SK-N-SH (cell line): ENCODE results near the gene SEC11A. TPM values are rescaled to one million over a fixed set of nuclear protein-coding genes. Genes with fewer than 3 reads are reported as not detected.
A peak's percentile ranks its signal among the peaks of the same experiment; 100 is the strongest.
"Not testable (repeated sequence)": the region's sequence is repeated elsewhere in the genome, so short reads cannot be mapped to it uniquely, and the experiment has no call there.

Experiments
- CTCF ChIA-PET: fragments of 300-600, 350-600 bp; formaldehyde crosslinking; extraction: SDS; loops from one replicate; lab custom pipeline; 2021; lab: Yijun Ruan, JAX
- POLR2A ChIA-PET: fragments of 350-600 bp; sonication (Branson Sonifier 250); formaldehyde crosslinking; extraction: SDS; loops from one replicate; lab custom pipeline; 2020; ENCODE audit warnings: antibody characterized with exemption, inconsistent platforms; lab: Yijun Ruan, JAX
- DNase-seq: peaks from one replicate; pipeline ENCODE4 v3.0.0; 2012
- H2AFZ ChIP-seq: fragments of 200-600 bp; sonication (generic); 2 replicates; pipeline ENCODE4 v1.8.1; 2016; ENCODE audit warnings: antibody characterized with exemption, mild to moderate bottlenecking, low read depth
- H3F3A ChIP-seq: fragments of 200-600 bp; sonication (generic); replicated peaks from 2 replicates; pipeline ENCODE3; 2016; ENCODE audit warnings: antibody characterized with exemption, mild to moderate bottlenecking; ENCODE audit not compliant: insufficient read depth
- H3K27ac ChIP-seq, 2 experiments: fragments of 200-500 bp in 1 of 2; fragments of 200-600 bp in 1 of 2; sonication (Bioruptor generic) in 1 of 2; sonication (generic), shearing (Covaris generic) in 1 of 2; 2 replicates each; pipeline versions ENCODE4 v1.5.1 to v1.6.1; 2014 to 2016; ENCODE audit warnings: low read depth in 2 of 2, inconsistent platforms in 1 of 2, low read length in 1 of 2, mild to moderate bottlenecking in 1 of 2, mixed read lengths in 1 of 2
- H3K27me3 ChIP-seq: fragments of 200-600 bp; sonication (generic), shearing (Covaris generic); 2 replicates; pipeline ENCODE4 v1.6.1; 2016; ENCODE audit warnings: mixed run types; ENCODE audit not compliant: insufficient read depth
- H3K36me3 ChIP-seq, 2 experiments: fragments of 200-500 bp in 1 of 2; fragments of 200-600 bp in 1 of 2; sonication (Bioruptor generic) in 1 of 2; sonication (generic) in 1 of 2; replicated peaks in 1 of 2; 2 replicates each; pipeline versions ENCODE3 to v1.5.1; 2014 to 2016; ENCODE audit warnings: low read length in 1 of 2, mild to moderate bottlenecking in 1 of 2; ENCODE audit not compliant: insufficient read depth in 2 of 2, control insufficient read depth in 1 of 2
- H3K4me1 ChIP-seq, 2 experiments: fragments of 200-500 bp in 1 of 2; fragments of 200-600 bp in 1 of 2; sonication (Bioruptor generic) in 1 of 2; sonication (generic), shearing (Covaris generic) in 1 of 2; 2 replicates each; pipeline versions ENCODE4 v1.5.1 to v1.6.1; 2014 to 2016; ENCODE audit warnings: low read depth in 1 of 2, low read length in 1 of 2, mixed run types in 1 of 2; ENCODE audit not compliant: insufficient read depth in 2 of 2, control insufficient read depth in 1 of 2
- H3K4me2 ChIP-seq: fragments of 200-600 bp; sonication (generic), shearing (Covaris generic); 2 replicates; pipeline ENCODE4 v1.6.1; 2017; ENCODE audit warnings: mixed run types
- H3K4me3 ChIP-seq, 2 experiments: fragments of 200-500 bp in 1 of 2; fragments of 200-600 bp in 1 of 2; sonication (Bioruptor generic) in 1 of 2; sonication (generic), shearing (Covaris generic) in 1 of 2; 2 replicates each; pipeline versions ENCODE4 v1.5.1 to v1.8.1; 2014 to 2016; ENCODE audit warnings: low read depth in 2 of 2, inconsistent platforms in 1 of 2, low read length in 1 of 2, mild to moderate bottlenecking in 1 of 2, mixed read lengths in 1 of 2, moderate library complexity in 1 of 2
- H3K79me2 ChIP-seq: fragments of 200-600 bp; sonication (generic); 2 replicates; pipeline ENCODE4 v1.8.1; 2017; ENCODE audit warnings: mild to moderate bottlenecking; ENCODE audit not compliant: insufficient read depth
- H3K9ac ChIP-seq: fragments of 200-600 bp; sonication (generic); 2 replicates; pipeline ENCODE4 v1.6.1; 2017; ENCODE audit warnings: mixed run types
- H3K9me2 ChIP-seq: fragments of 200-600 bp; sonication (generic); 2 replicates; pipeline ENCODE4 v1.6.1; 2017; ENCODE audit warnings: mixed run types
- H3K9me3 ChIP-seq: fragments of 200-600 bp; sonication (generic); 2 replicates; pipeline ENCODE4 v1.6.1; 2017; ENCODE audit warnings: mixed run types, mild to moderate bottlenecking, moderate library complexity
- H4K20me1 ChIP-seq: fragments of 200-600 bp; sonication (generic); 2 replicates; pipeline ENCODE4 v1.6.1; 2017; ENCODE audit warnings: mild to moderate bottlenecking, mixed run types; ENCODE audit not compliant: insufficient read depth
- CHD2 ChIP-seq: fragments of 150-350 bp; IDR thresholded peaks from 2 replicates; pipeline ENCODE4 v1.6.1; 2018; ENCODE audit warnings: low read length; ENCODE audit not compliant: partially characterized antibody
- EZH2phosphoT487 ChIP-seq: fragments of 200-600 bp; sonication (generic); IDR thresholded peaks from 2 replicates; pipeline ENCODE4 v1.6.1; 2017; ENCODE audit warnings: low read depth, mixed run types, mild to moderate bottlenecking, antibody characterized with exemption, moderate library complexity, borderline replicate concordance
- FOXJ3 ChIP-seq: sonication (generic); formaldehyde crosslinking; IDR thresholded peaks from 2 replicates; pipeline ENCODE4 v1.5.1; 2020; ENCODE audit warnings: mild to moderate bottlenecking, missing genetic modification reagents
- FOXM1 ChIP-seq: IDR thresholded peaks from 2 replicates; pipeline ENCODE4 v1.4.0; 2012; ENCODE audit warnings: low read depth, mild to moderate bottlenecking
- GABPA ChIP-seq: IDR thresholded peaks from 2 replicates; pipeline ENCODE4 v1.4.0; 2012; ENCODE audit warnings: low read depth, mild to moderate bottlenecking
- JUND ChIP-seq: IDR thresholded peaks from 2 replicates; pipeline ENCODE4 v1.4.0; 2012
- NFIC ChIP-seq: IDR thresholded peaks from 2 replicates; pipeline ENCODE4 v1.4.0; 2012; ENCODE audit warnings: borderline replicate concordance
- RAD21 ChIP-seq: IDR thresholded peaks from 2 replicates; pipeline ENCODE4 v1.6.1; 2012; ENCODE audit warnings: mild to moderate bottlenecking, low read length
- RCOR1 ChIP-seq: fragments of 150-350 bp; IDR thresholded peaks from 2 replicates; pipeline ENCODE4 v1.6.1; 2017; ENCODE audit warnings: antibody characterized with exemption, low read length
- SIN3A ChIP-seq: IDR thresholded peaks from 2 replicates; pipeline ENCODE4 v1.6.1; 2012; ENCODE audit warnings: low read depth, mild to moderate bottlenecking, low read length, moderate library complexity, borderline replicate concordance
- TAF1 ChIP-seq: IDR thresholded peaks from 2 replicates; pipeline ENCODE4 v1.6.1; 2012; ENCODE audit warnings: low read depth, mild to moderate bottlenecking, low read length, moderate library complexity, borderline replicate concordance
- YY1 ChIP-seq: IDR thresholded peaks from 2 replicates; pipeline ENCODE4 v1.4.0; 2012; ENCODE audit warnings: low read depth, mild to moderate bottlenecking
- WGBS: methylation state at CpG from one replicate; pipeline ENCODE4 v1.1.6; 2017; ENCODE audit warnings: low lambda C conversion rate; 5-methylcytosine and 5-hydroxymethylcytosine counted together
- polyA plus RNA-seq, 3 experiments: library from polyadenylated mRNA; depleted of rRNA; stranded (reverse); fragments of >200 nt; gene quantifications; 2 replicates each; pipeline ENCODE4 v1.2.3, GENCODE V29; 2012
- TF ChIP-seq, protein P1 (sequence below): fragments of 150-350 bp; IDR thresholded peaks from 2 replicates; pipeline ENCODE4 v1.6.1; 2017; ENCODE audit warnings: antibody characterized with exemption, low read length, low read depth, borderline replicate concordance
- TF ChIP-seq, protein P2 (sequence below): fragments of 200-600 bp; sonication (generic); IDR thresholded peaks from 2 replicates; pipeline ENCODE4 v1.6.1; 2017; ENCODE audit warnings: antibody characterized with exemption, mild to moderate bottlenecking, moderate library complexity

SEC11A gene
- polyA plus RNA-seq, 1 of the 3 experiments (the other 2 are of a cell fraction): 107 TPM

DNA sequence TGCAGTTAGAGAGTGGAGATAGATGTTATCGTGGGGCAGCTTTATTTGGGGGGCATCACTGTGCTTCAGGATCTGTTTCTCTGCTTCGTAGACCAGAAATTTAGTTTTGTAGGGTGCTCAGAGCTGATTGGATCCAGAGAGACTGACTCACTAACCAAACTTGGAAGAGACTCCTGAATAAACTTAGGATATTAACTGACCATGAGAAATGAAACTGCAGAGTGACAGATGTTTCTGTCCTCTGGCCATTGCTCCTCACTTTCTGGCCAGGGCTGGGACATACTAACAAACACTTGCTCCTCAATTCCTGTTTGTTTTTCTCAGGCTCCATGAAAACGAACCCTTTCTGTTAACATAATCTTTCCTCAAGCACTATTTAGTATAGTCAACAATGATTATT, 36.8 kb upstream of the SEC11A start:
- no peaks in the 10 kb centered on the region for H3K9me2 ChIP-seq
- H3K4me2 ChIP-seq: peak overlapping the region; percentile 43; the same call in 1 of the 2 replicates
- H3K27me3 ChIP-seq: no peaks in the 10 kb centered on the region
- peak overlapping the region in 1 of 2 experiments; percentile 53; a peak in 2 of 4 replicates for H3K27ac ChIP-seq
- ChIA-PET CTCF (interaction anchor here (0.6 to 1.3 kb wide), 5 partner anchors 11 to 175 kb away, joined by 3 to 5 read pairs (median 3); partner anchors contain the start of gene WDR73), POLR2A (no interaction called here)
- peaks cover 7 to 15% of the 10 kb centered on the region in 2 experiments; a peak in 3 of 4 replicates for H3K4me1 ChIP-seq
- no peak for DNase-seq
- no peak overlapping the region for H3K9ac ChIP-seq
- peaks cover 83% of the 10 kb centered on the region for H4K20me1 ChIP-seq
- 59% methylated on average over 3 of the region's 3 CpGs for WGBS
- no peak overlapping the region for H2AFZ ChIP-seq
- TF ChIP-seq TAF1: no peak
- TF ChIP-seq FOXM1: no peak
- H3K36me3 ChIP-seq: peaks cover 0 to 3% of the 10 kb centered on the region in 2 experiments
- H3K4me3 ChIP-seq: peak overlapping the region in 1 of 2 experiments; percentile 11; a peak in 1 of 4 replicates
- H3K79me2 ChIP-seq: peaks cover 89% of the 10 kb centered on the region
- H3F3A ChIP-seq: peaks cover 15% of the 10 kb centered on the region
- no peaks in the 10 kb centered on the region for H3K9me3 ChIP-seq

DNA sequence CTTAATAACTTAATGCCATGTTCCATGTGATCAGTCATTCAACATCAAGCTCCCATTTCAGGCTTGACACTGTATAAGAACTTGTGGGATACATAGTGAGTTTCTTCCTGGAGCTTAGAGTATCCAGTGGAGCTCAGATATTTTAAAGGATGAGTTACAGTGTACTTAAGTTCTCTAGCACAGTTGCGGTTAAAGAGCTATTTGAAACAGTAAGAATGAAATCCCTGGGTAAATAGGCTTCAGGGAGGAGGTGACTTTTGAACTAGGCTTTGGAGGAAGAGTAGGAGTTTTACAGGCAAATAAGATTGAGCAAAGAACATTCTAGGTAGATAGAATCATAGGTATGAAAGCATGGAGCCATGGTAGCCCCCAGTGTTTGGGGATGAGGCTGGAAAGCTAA, 36.3 kb upstream of the SEC11A start:
- CTCF ChIA-PET: interaction anchor here (0.6 to 1.3 kb wide), 5 partner anchors 12 to 176 kb away, joined by 3 to 5 read pairs (median 3); partner anchors contain the start of gene WDR73
- H3K27ac ChIP-seq: peak overlapping the region in 1 of 2 experiments; percentile 53; a peak in 3 of 4 replicates
- peak overlapping the region in 1 of 2 experiments; percentile 11; a peak in 1 of 4 replicates for H3K4me3 ChIP-seq

DNA sequence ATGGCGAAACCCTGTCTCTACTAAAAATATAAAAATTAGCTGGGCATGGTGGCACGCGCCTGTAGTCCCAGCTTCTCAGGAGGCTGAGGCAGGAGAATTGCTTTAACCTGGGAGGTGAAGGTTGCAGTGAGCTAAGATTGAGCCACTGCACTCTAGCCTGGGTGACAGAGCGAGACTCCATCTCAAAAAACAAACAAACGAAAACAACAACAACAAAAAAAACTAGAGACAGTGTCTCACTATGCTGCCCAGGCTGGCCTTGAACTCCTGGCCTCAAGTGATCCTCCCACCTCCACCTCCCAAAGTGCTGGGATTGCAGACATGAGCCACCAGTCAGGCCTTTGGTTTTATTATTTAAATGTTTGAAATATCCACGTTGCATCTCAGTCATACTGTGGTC, 35.8 kb upstream of the SEC11A start:
- H3K9me2 ChIP-seq, H3K9me3 ChIP-seq, DNase-seq, H3K4me2 ChIP-seq, H3K9ac ChIP-seq, H2AFZ ChIP-seq, H3K27me3 ChIP-seq, H3K4me3 ChIP-seq, H3K36me3 ChIP-seq, POLR2A ChIA-PET: not testable (repeated sequence)
- Histone ChIP-seq H3K4me1 (peaks cover 7 to 21% of the 10 kb centered on the region in 2 experiments; a peak in 3 of 4 replicates), H3F3A (peaks cover 15% of the 10 kb centered on the region), H3K27ac (peak overlapping the region in 1 of 2 experiments; percentile 53; a peak in 2 of 4 replicates), H4K20me1 (peaks cover 74% of the 10 kb centered on the region), H3K79me2 (peaks cover 88% of the 10 kb centered on the region)
- CTCF ChIA-PET: interaction anchor here (0.6 to 1.3 kb wide), 3 partner anchors 55 to 176 kb away, joined by 3 to 5 read pairs (median 5); partner anchors contain the start of gene WDR73
- 91% methylated on average over 6 of the region's 6 CpGs for WGBS

More for the DNA sequence above, 36.3 kb upstream of the SEC11A start:
- no peaks in the 10 kb centered on the region for H3K27me3 ChIP-seq
- H2AFZ ChIP-seq: no peak overlapping the region
- peaks cover 15% of the 10 kb centered on the region for H3F3A ChIP-seq
- H3K9ac ChIP-seq: no peak overlapping the region
- POLR2A ChIA-PET: no interaction called here
- no peaks in the 10 kb centered on the region for H3K9me3 ChIP-seq
- H4K20me1 ChIP-seq: peaks cover 78% of the 10 kb centered on the region
- H3K4me1 ChIP-seq: peaks cover 7 to 19% of the 10 kb centered on the region in 2 experiments; a peak in 3 of 4 replicates
- peaks cover 88% of the 10 kb centered on the region for H3K79me2 ChIP-seq
- H3K36me3 ChIP-seq: peaks cover 0 to 3% of the 10 kb centered on the region in 2 experiments
- H3K9me2 ChIP-seq: no peaks in the 10 kb centered on the region
- peak overlapping the region; percentile 43; the same call in 1 of the 2 replicates for H3K4me2 ChIP-seq
- DNase-seq: no peak
- TF ChIP-seq, protein P1, sequence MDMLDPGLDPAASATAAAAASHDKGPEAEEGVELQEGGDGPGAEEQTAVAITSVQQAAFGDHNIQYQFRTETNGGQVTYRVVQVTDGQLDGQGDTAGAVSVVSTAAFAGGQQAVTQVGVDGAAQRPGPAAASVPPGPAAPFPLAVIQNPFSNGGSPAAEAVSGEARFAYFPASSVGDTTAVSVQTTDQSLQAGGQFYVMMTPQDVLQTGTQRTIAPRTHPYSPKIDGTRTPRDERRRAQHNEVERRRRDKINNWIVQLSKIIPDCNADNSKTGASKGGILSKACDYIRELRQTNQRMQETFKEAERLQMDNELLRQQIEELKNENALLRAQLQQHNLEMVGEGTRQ: no peak
- TF ChIP-seq, protein P2, sequence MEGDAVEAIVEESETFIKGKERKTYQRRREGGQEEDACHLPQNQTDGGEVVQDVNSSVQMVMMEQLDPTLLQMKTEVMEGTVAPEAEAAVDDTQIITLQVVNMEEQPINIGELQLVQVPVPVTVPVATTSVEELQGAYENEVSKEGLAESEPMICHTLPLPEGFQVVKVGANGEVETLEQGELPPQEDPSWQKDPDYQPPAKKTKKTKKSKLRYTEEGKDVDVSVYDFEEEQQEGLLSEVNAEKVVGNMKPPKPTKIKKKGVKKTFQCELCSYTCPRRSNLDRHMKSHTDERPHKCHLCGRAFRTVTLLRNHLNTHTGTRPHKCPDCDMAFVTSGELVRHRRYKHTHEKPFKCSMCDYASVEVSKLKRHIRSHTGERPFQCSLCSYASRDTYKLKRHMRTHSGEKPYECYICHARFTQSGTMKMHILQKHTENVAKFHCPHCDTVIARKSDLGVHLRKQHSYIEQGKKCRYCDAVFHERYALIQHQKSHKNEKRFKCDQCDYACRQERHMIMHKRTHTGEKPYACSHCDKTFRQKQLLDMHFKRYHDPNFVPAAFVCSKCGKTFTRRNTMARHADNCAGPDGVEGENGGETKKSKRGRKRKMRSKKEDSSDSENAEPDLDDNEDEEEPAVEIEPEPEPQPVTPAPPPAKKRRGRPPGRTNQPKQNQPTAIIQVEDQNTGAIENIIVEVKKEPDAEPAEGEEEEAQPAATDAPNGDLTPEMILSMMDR: no peak
- TF ChIP-seq NFIC (no peak), GABPA (no peak), RCOR1 (no peak), JUND (no peak), TAF1 (no peak), FOXM1 (no peak), CHD2 (no peak), FOXJ3 (CRISPR knock-in tag) (no peak), RAD21 (no peak), YY1 (no peak), EZH2phosphoT487 (no peak), SIN3A (no peak)
- 84% methylated on average over 1 of the region's 1 CpG for WGBS
